CD8-positive, alpha-beta memory T cell (primary cell): ENCODE data around the gene GRIK4. TPM values are rescaled to one million over a fixed set of nuclear protein-coding genes. Genes with fewer than 3 reads are reported as not detected.

ENCODE experiments used
- CTCF ChIA-PET: fragments of 350-600 bp; sonication (Branson Sonifier 250); formaldehyde crosslinking; loops from one replicate; lab custom pipeline; 2021; ENCODE audit warnings: antibody characterized with exemption; lab: Charles Lee
- POLR2A ChIA-PET: fragments of 350-600 bp; sonication (Branson Sonifier 250); formaldehyde crosslinking; loops from one replicate; lab custom pipeline; 2021; ENCODE audit warnings: antibody characterized with exemption; lab: Charles Lee
- DNase-seq, 5 donors: peaks; one replicate each; pipeline versions ENCODE4 v3.0.0 to v3.0.0-alpha.2; 2020 to 2022; ENCODE audit warnings: mixed read lengths in 1 of 5
- H3K27ac ChIP-seq: one replicate; pipeline ENCODE4 v1.7.0; 2013; ENCODE audit warnings: low read depth, mild to moderate bottlenecking, low read length, moderate library complexity
- H3K27me3 ChIP-seq: 2 replicates; pipeline ENCODE4 v1.7.0; 2013; ENCODE audit warnings: low read length, mild to moderate bottlenecking; ENCODE audit not compliant: insufficient read depth, poor library complexity, severe bottlenecking
- H3K36me3 ChIP-seq: 2 replicates; pipeline ENCODE4 v1.7.0; 2013; ENCODE audit warnings: mild to moderate bottlenecking, low read length, moderate library complexity; ENCODE audit not compliant: insufficient read depth
- H3K4me1 ChIP-seq: 2 replicates; pipeline ENCODE4 v1.7.0; 2013; ENCODE audit warnings: mild to moderate bottlenecking, low read length, moderate library complexity; ENCODE audit not compliant: insufficient read depth
- H3K4me3 ChIP-seq: 2 replicates; pipeline ENCODE4 v1.7.0; 2013; ENCODE audit warnings: mild to moderate bottlenecking, low read length
- H3K9me3 ChIP-seq: 2 replicates; pipeline ENCODE4 v1.7.0; 2013; ENCODE audit warnings: mild to moderate bottlenecking, low read length
- H3K27ac Mint-ChIP-seq, 8 donors: one replicate each; pipeline ENCODE4 v1.8.0; 2020 to 2021; ENCODE audit warnings: mixed read lengths in 8 of 8, mild to moderate bottlenecking in 6 of 8, inconsistent platforms in 3 of 8, moderate library complexity in 3 of 8
- H3K27me3 Mint-ChIP-seq, 2 donors: one replicate each; pipeline ENCODE4 v1.8.0; 2020 to 2021; ENCODE audit warnings: mixed read lengths in 2 of 2, mild to moderate bottlenecking in 1 of 2, moderate library complexity in 1 of 2
- H3K36me3 Mint-ChIP-seq, 3 donors: one replicate each; pipeline ENCODE4 v1.8.0; 2020 to 2021; ENCODE audit warnings: mixed read lengths in 3 of 3, inconsistent platforms in 1 of 3, mild to moderate bottlenecking in 1 of 3
- H3K4me1 Mint-ChIP-seq, 3 donors: one replicate each; pipeline ENCODE4 v1.8.0; 2020 to 2021; ENCODE audit warnings: mixed read lengths in 3 of 3, inconsistent platforms in 1 of 3, mild to moderate bottlenecking in 1 of 3
- H3K4me3 Mint-ChIP-seq, 7 donors: one replicate each; pipeline ENCODE4 v1.8.0; 2020 to 2021; ENCODE audit warnings: mixed read lengths in 7 of 7, mild to moderate bottlenecking in 6 of 7, moderate library complexity in 4 of 7, inconsistent platforms in 2 of 7
- H3K9me3 Mint-ChIP-seq, 5 donors: one replicate each; pipeline ENCODE4 v1.8.0; 2020 to 2022; ENCODE audit warnings: mixed read lengths in 5 of 5, mild to moderate bottlenecking in 3 of 5, moderate library complexity in 2 of 5, inconsistent platforms in 1 of 5
- polyA plus RNA-seq: library from polyadenylated mRNA; unstranded; fragments of 300-500 nt; fragmentation: Illumina TruSeq; gene quantifications from one replicate; pipeline ENCODE4 v1.2.3, GENCODE V29; 2021
- total RNA-seq, 2 experiments: library from RNA; stranded (reverse); gene quantifications; one replicate each; pipeline ENCODE4 v1.2.3, GENCODE V29; 2021

Gene GRIK4
- total and polyA plus RNA-seq, 3 experiments from 2014 or later: 0.07 TPM; not detected in 2

DNA sequence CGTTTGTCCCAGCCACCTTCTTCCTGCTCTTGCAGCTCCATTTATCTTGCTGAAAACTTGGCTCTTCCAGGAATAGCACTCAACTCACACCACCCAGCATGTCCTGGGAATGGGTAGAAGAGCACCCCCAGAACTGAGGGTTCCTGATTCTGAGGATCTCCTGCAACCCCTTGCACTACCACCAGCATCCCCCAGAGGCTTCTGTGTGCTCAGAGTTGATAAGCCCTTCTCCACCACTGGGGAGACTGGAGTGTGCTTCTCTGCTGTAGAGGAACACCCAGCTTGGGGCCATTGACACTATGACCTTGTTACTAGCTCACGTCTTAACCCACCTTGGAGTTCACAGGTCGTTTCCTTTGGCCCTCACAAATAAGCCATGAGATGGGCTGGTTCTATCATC is 121.0 kb downstream of the GRIK4 start:
- Mint-ChIP-seq H3K4me1 (no peaks in the 10 kb centered on the region), H3K36me3 (no peaks in the 10 kb centered on the region), H3K9me3 (peaks cover 0 to 4% (median 0%) of the 10 kb centered on the region in 5 donors), H3K4me3 (no peak overlapping the region), H3K27me3 (peaks cover 6 to 9% of the 10 kb centered on the region in 2 donors), H3K27ac (no peak overlapping the region)
- no peaks in the 10 kb centered on the region for H3K36me3 ChIP-seq
- H3K27me3 ChIP-seq: peaks cover 3% of the 10 kb centered on the region
- no peaks in the 10 kb centered on the region for H3K4me1 ChIP-seq
- no peak for DNase-seq
- no peak overlapping the region for H3K27ac ChIP-seq
- CTCF ChIA-PET: no interaction called here
- POLR2A ChIA-PET: no interaction called here
- no peak overlapping the region for H3K4me3 ChIP-seq
- no peaks in the 10 kb centered on the region for H3K9me3 ChIP-seq

- POLR2A ChIA-PET: no interaction called here
- H3K27ac Mint-ChIP-seq: peak overlapping the region in 1 of 8 donors; percentile 47
Measured at GRCh38 chr11:120633616-120634393, 122.3 kb downstream of the GRIK4 start.

GRCh38 chr11:120634706-120635105 is 123.2 kb downstream of the GRIK4 start:
- Histone ChIP-seq H3K36me3 (no peaks in the 10 kb centered on the region), H3K27me3 (peaks cover 3% of the 10 kb centered on the region), H3K27ac (no peak overlapping the region), H3K9me3 (no peaks in the 10 kb centered on the region), H3K4me3 (no peak overlapping the region), H3K4me1 (no peaks in the 10 kb centered on the region)
- Mint-ChIP-seq H3K36me3 (no peaks in the 10 kb centered on the region), H3K9me3 (peaks cover 0 to 4% (median 0%) of the 10 kb centered on the region in 5 donors), H3K4me1 (no peaks in the 10 kb centered on the region), H3K27me3 (peaks cover 4 to 8% of the 10 kb centered on the region in 2 donors), H3K4me3 (no peak overlapping the region), H3K27ac (no peak overlapping the region)
- POLR2A ChIA-PET: no interaction called here
- CTCF ChIA-PET: no interaction called here
- DNase-seq: no peak

More at GRCh38 chr11:120633616-120634393, 122.3 kb downstream of the GRIK4 start:
- Histone ChIP-seq H3K4me1 (no peaks in the 10 kb centered on the region), H3K36me3 (no peaks in the 10 kb centered on the region), H3K27ac (no peak overlapping the region), H3K27me3 (peaks cover 3% of the 10 kb centered on the region), H3K4me3 (no peak overlapping the region), H3K9me3 (no peaks in the 10 kb centered on the region)
- no peaks in the 10 kb centered on the region for H3K36me3 Mint-ChIP-seq
- H3K4me3 Mint-ChIP-seq: no peak overlapping the region
- peaks cover 0 to 4% (median 0%) of the 10 kb centered on the region in 5 donors for H3K9me3 Mint-ChIP-seq
- no peaks in the 10 kb centered on the region for H3K4me1 Mint-ChIP-seq
- DNase-seq: no peak
- CTCF ChIA-PET: no interaction called here
- H3K27me3 Mint-ChIP-seq: peaks cover 4 to 6% of the 10 kb centered on the region in 2 donors

GRCh38 chr11:120635136-120635810 is 123.7 kb downstream of the GRIK4 start:
- CTCF ChIA-PET: no interaction called here
- H3K27me3 Mint-ChIP-seq: peaks cover 6 to 12% of the 10 kb centered on the region in 2 donors

DNA sequence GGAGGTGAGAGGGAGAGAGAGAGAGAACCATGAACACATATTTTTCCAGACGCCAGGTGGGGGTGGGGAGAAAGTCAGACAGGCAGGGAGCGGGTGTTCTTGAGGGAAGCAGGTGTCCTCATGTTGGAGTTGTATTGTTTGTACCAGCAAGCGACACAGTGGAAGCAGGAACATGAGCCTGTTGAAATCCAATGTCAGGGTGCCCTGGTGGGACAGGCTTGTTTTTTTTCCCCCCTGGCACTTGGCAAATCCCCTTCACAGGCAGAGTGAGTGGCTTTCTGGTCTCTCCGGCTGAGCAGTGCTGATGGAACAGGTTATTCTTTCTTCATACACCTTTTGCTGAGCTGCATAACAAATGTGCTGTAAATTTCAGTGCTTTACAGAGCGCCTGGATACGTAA is 125.6 kb downstream of the GRIK4 start:
- Mint-ChIP-seq H3K27me3 (peaks cover 6 to 19% of the 10 kb centered on the region in 2 donors), H3K4me1 (no peaks in the 10 kb centered on the region), H3K9me3 (peaks cover 0 to 4% (median 0%) of the 10 kb centered on the region in 5 donors), H3K36me3 (no peaks in the 10 kb centered on the region), H3K4me3 (no peak overlapping the region), H3K27ac (no peak overlapping the region)
- H3K4me3 ChIP-seq: no peak overlapping the region
- peaks cover 3% of the 10 kb centered on the region for H3K27me3 ChIP-seq
- POLR2A ChIA-PET: no interaction called here
- DNase-seq: no peak
- H3K4me1 ChIP-seq: no peaks in the 10 kb centered on the region
- no peaks in the 10 kb centered on the region for H3K36me3 ChIP-seq
- no peak overlapping the region for H3K27ac ChIP-seq
- CTCF ChIA-PET: no interaction called here
- H3K9me3 ChIP-seq: no peaks in the 10 kb centered on the region

More at GRCh38 chr11:120635136-120635810, 123.7 kb downstream of the GRIK4 start:
- Histone ChIP-seq H3K4me3 (no peak overlapping the region), H3K4me1 (no peaks in the 10 kb centered on the region), H3K36me3 (no peaks in the 10 kb centered on the region), H3K27me3 (peaks cover 3% of the 10 kb centered on the region), H3K9me3 (no peaks in the 10 kb centered on the region), H3K27ac (no peak overlapping the region)
- Mint-ChIP-seq H3K4me1 (no peaks in the 10 kb centered on the region), H3K27ac (no peak overlapping the region), H3K4me3 (no peak overlapping the region), H3K9me3 (peaks cover 0 to 4% (median 0%) of the 10 kb centered on the region in 5 donors), H3K36me3 (no peaks in the 10 kb centered on the region)
- no peak for DNase-seq
- POLR2A ChIA-PET: no interaction called here

DNA sequence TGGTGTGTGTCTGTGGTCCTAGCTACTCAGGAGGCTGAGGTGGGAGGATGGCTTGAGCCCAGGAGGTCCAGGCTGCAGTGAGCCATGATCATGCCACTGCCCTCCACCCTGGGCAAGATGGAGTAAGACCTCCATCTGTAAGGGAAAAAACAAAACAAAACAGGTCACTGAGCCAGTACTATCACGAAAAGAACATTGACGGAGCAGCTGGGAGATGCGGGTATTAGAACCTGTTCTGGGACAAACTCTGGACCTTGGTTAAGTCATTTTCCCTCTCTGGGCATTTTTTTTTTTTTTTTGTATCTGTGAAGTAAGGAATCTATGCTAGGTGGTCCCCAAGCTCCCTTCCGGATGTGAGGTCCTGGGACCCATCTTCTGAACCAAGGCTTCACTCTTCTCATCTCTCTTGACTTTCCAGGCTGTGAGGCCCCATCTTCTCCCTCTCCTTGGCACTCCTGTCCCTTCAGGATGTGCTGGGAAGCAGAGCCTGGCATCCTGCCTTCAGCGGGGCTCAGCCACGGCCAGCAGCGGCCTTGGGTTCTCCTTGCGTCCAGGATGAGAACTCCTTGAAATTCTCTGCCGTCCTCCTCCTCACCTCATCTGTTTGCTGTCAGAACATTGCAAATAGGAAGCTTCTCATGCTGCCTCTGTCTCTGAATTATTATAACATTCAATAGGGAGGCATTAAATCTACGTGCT is 130.8 kb downstream of the GRIK4 start:
- no peak overlapping the region for H3K4me3 ChIP-seq
- Mint-ChIP-seq H3K27me3 (peaks cover 4 to 28% of the 10 kb centered on the region in 2 donors), H3K4me1 (no peaks in the 10 kb centered on the region), H3K9me3 (peaks cover 0 to 3% (median 0%) of the 10 kb centered on the region in 5 donors), H3K36me3 (no peaks in the 10 kb centered on the region), H3K27ac (peak overlapping the region in 1 of 8 donors; percentile 48), H3K4me3 (peak overlapping the region in 1 of 7 donors; percentile 40)
- no peak overlapping the region for H3K27ac ChIP-seq
- ChIA-PET POLR2A (no interaction called here), CTCF (interaction anchor here (1.0 kb wide), 1 partner anchor 11 kb away, joined by 3 read pairs; no protein-coding TSS in a partner anchor)
- H3K36me3 ChIP-seq: no peaks in the 10 kb centered on the region
- H3K27me3 ChIP-seq: no peaks in the 10 kb centered on the region
- no peaks in the 10 kb centered on the region for H3K4me1 ChIP-seq
- H3K9me3 ChIP-seq: no peaks in the 10 kb centered on the region
- no peak for DNase-seq

DNA sequence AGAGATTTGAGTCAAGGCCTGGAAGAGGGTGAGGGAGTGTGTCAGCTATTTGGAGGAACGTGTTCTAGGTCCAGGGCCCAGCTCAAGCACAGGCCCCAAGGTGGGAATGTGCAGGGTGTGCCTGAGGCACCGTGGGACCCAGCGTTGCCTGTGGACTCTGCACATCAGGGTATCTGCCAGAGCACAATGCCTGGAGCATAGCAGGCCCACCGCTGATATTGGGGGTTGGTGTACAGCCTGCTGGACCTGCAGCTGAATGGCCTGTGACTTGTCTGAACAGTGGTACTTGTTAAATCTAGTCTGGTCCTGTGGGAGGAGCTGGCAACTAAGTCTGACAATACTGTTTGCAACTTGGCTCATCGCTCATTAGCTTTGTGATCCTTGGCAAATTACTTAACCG is 131.7 kb downstream of the GRIK4 start:
- POLR2A ChIA-PET: no interaction called here
- Mint-ChIP-seq H3K4me1 (no peaks in the 10 kb centered on the region), H3K27ac (no peak overlapping the region), H3K27me3 (peaks cover 6 to 28% of the 10 kb centered on the region in 2 donors), H3K4me3 (no peak overlapping the region), H3K36me3 (no peaks in the 10 kb centered on the region), H3K9me3 (peaks cover 0 to 3% (median 0%) of the 10 kb centered on the region in 5 donors)
- CTCF ChIA-PET: interaction anchor here (1.0 kb wide), 1 partner anchor 12 kb away, joined by 3 read pairs; no protein-coding TSS in a partner anchor
- no peaks in the 10 kb centered on the region for H3K4me1 ChIP-seq
- no peak for DNase-seq
- no peaks in the 10 kb centered on the region for H3K36me3 ChIP-seq
- H3K27ac ChIP-seq: no peak overlapping the region
- H3K4me3 ChIP-seq: no peak overlapping the region
- no peaks in the 10 kb centered on the region for H3K9me3 ChIP-seq
- H3K27me3 ChIP-seq: no peaks in the 10 kb centered on the region
